Stomach (tissue), 19 donors: ENCODE results near the gene MCCD1. TPM values are rescaled to one million over a fixed set of nuclear protein-coding genes. Genes with fewer than 3 reads are reported as not detected.
A peak's percentile ranks its signal among the peaks of the same experiment; 100 is the strongest.

Source experiments
- DNase-seq, 2 donors: peaks; one replicate each; pipeline versions ENCODE4 v3.0.0 to v3.0.0-alpha.2; 2013 to 2019
- H3K27ac ChIP-seq, 5 donors: fragments of 200-600 bp in 4 of 5; sonication (generic) in 4 of 5; one replicate each; pipeline ENCODE4 v1.5.1; 2013 to 2019; ENCODE audit warnings: mild to moderate bottlenecking in 1 of 5, moderate library complexity in 1 of 5
- H3K27me3 ChIP-seq, 3 donors: fragments of 200-600 bp; sonication (generic); one replicate each; pipeline ENCODE4 v1.5.1; 2017 to 2019; ENCODE audit warnings: mixed run types in 1 of 3
- H3K36me3 ChIP-seq, 4 donors: fragments of 200-600 bp; sonication (generic); 1 replicate in 3 of 4; 2 replicates in 1 of 4; pipeline ENCODE4 v1.5.1; 2016 to 2019
- H3K4me1 ChIP-seq, 4 donors: fragments of 200-600 bp; sonication (generic); one replicate each; pipeline ENCODE4 v1.5.1; 2016 to 2019
- H3K4me3 ChIP-seq, 4 donors: fragments of 200-600 bp; sonication (generic) in 3 of 4; one replicate each; pipeline ENCODE4 v1.5.1; 2016 to 2019; ENCODE audit warnings: mild to moderate bottlenecking in 1 of 4
- H3K9me3 ChIP-seq, 4 donors: fragments of 200-600 bp; sonication (generic); one replicate each; pipeline ENCODE4 v1.5.1; 2016 to 2019
- EP300 ChIP-seq: sonication (generic); formaldehyde crosslinking; IDR thresholded peaks from one replicate; pipeline ENCODE4 v1.6.1; 2017; ENCODE audit warnings: antibody characterized with exemption
- POLR2A ChIP-seq, 4 donors: fragments of 450-650 bp; IDR thresholded peaks; one replicate each; pipeline ENCODE4 v1.6.1; 2016; ENCODE audit warnings: antibody characterized with exemption in 4 of 4, control low read depth in 2 of 4, mild to moderate bottlenecking in 1 of 4, moderate library complexity in 1 of 4
- POLR2AphosphoS5 ChIP-seq, 3 donors: sonication (generic); formaldehyde crosslinking; IDR thresholded peaks; one replicate each; pipeline ENCODE4 v1.6.1; 2016; ENCODE audit warnings: antibody characterized with exemption in 3 of 3
- WGBS, 5 donors: extraction: QIAGEN DNeasy Blood & Tissue Kit in 3 of 5; methylation state at CpG; one replicate each; pipeline versions ENCODE4 v1.1.5 to v1.1.7; 2013 to 2018; 5-methylcytosine and 5-hydroxymethylcytosine counted together
- intact Hi-C: fragments of 100-400 bp; cut with DNase I; formaldehyde crosslinking; loops from one replicate; pipeline ENCODE4 v1.15.1; 2023; ENCODE audit warnings: low total_unique reads
- long read RNA-seq, 10 donors: transcript quantifications; one replicate each; lab custom pipeline, GENCODE V29; 2026
- polyA plus RNA-seq, 3 donors: library from polyadenylated mRNA; stranded (reverse); fragments of 200-250 nt; gene quantifications; one replicate each; pipeline ENCODE4 v1.2.3, GENCODE V29; 2013
- total RNA-seq, 5 donors: library from RNA; depleted of rRNA; stranded (reverse); fragments of >200 nt; gene quantifications; one replicate each; pipeline versions ENCODE4 v1.1.0 to v1.2.3, GENCODE V29; 2014 to 2016
- TF ChIP-seq, protein P1 (sequence below), 7 experiments: fragments of 450-650 bp in 4 of 7; fragments of 200-600 bp in 3 of 7; sonication (generic) in 3 of 7; IDR thresholded peaks; one replicate each; pipeline ENCODE4 v1.5.1; 2016 to 2019; ENCODE audit warnings: antibody characterized with exemption in 7 of 7, control low read depth in 2 of 7, mild to moderate bottlenecking in 1 of 7
- donor health status: healthy with polysubstance abuse.
- donor health status: Bipolar disorder and iron deficiency.
- donor health status: healthy.

The MCCD1 gene, protein sequence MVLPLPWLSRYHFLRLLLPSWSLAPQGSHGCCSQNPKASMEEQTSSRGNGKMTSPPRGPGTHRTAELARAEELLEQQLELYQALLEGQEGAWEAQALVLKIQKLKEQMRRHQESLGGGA
- total RNA-seq (not detected), polyA plus RNA-seq (not detected)
- long read RNA-seq, donor 1: 0 reads
- long read RNA-seq, donor 2: 0 reads
- long read RNA-seq, donor 3: 0 reads
- long read RNA-seq, donor 4: 0 reads
- long read RNA-seq, donor 5: 0 reads
- long read RNA-seq, donor 6, partial matches to known transcripts: 693 of 944 reads
- long read RNA-seq, donor 6, other reads (novel, unspliced or antisense): 251 of 944 reads
- long read RNA-seq, donor 7, partial matches to known transcripts: 0 of 1 reads
- long read RNA-seq, donor 7, other reads (novel, unspliced or antisense): 0 of 1 reads
- long read RNA-seq, donor 8: 0 reads
- long read RNA-seq, donor 9: 0 reads
- long read RNA-seq, donor 10: 0 reads

DNA sequence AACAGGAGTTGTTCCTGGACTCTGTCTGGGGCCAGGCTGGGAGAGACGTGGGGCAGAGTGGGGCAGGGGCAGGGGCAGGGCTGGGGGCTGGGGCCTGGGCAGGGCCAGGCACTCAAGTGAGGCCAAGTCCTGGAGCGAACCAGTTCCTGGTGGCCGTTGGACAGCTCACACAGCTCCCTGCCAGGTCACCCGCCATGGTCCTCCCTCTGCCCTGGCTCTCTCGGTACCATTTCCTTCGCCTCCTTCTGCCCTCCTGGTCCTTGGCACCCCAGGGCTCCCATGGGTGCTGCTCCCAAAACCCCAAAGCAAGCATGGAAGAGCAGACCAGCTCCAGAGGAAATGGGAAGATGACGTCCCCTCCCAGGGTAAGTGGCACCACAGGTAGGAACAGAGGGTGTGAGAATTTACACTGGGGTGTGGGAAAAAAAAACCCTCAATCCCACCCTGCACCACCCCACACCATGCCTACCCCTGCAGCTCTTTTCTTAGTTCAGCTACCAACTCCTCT, at the start of gene MCCD1:
Gene MCCD1 (plus strand): TSS at position 142 of the 508 bp plus-strand sequence. CDS start 53 bp downstream, at position 195.
- 46 to 58% (median 53%) methylated on average over 2 to 7 of the region's 7 CpGs for WGBS, 5 donors
- TF ChIP-seq, protein P1, sequence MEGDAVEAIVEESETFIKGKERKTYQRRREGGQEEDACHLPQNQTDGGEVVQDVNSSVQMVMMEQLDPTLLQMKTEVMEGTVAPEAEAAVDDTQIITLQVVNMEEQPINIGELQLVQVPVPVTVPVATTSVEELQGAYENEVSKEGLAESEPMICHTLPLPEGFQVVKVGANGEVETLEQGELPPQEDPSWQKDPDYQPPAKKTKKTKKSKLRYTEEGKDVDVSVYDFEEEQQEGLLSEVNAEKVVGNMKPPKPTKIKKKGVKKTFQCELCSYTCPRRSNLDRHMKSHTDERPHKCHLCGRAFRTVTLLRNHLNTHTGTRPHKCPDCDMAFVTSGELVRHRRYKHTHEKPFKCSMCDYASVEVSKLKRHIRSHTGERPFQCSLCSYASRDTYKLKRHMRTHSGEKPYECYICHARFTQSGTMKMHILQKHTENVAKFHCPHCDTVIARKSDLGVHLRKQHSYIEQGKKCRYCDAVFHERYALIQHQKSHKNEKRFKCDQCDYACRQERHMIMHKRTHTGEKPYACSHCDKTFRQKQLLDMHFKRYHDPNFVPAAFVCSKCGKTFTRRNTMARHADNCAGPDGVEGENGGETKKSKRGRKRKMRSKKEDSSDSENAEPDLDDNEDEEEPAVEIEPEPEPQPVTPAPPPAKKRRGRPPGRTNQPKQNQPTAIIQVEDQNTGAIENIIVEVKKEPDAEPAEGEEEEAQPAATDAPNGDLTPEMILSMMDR (IDR thresholded peaks at IDR 0.05): no peak

DNA sequence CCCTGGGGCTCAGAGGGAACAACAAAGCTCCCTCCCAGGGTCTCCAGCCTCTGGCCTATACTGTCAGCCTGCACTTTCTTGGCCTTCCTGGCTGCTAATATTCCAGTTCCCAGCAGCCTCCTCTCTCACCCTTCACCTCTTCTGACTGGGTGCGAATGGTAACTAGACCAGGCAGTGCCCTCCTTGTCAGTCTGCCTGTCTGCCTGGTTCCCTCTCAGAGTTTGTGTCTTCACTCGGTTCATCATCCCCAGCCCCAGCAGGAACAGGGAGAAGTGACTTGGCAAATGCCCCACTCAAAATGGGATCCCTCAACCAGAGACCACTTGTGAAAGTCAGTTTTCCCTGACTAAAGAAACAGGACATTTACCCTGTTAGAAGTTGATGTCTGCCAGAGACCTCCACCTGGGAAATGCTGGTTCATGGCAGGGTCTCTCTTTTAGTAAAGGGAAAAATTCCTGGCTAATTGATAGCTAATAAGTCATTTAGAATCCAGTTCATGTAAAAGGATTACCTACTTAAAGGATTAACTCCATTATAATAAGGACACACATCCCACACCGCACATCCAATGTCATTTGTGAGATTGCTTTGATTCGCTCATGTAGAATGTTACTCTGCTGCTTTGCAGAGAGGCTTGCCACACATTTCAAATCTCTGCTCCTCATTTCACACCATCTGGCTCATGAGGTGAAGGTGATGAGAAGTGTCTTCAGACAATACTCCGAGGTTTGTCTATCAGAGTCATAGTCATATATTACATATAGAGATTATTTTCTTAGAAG, 49.4 kb upstream of the MCCD1 start:
- TF ChIP-seq POLR2AphosphoS5 (IDR thresholded peaks at IDR 0.05) (no peak), POLR2A (IDR thresholded peaks at IDR 0.05) (no peak), EP300 (no peak)
- TF ChIP-seq, protein P1 (IDR thresholded peaks at IDR 0.05): no peak
- Histone ChIP-seq H3K36me3 (no peaks in the 10 kb centered on the region), H3K27ac (no peak overlapping the region), H3K4me3 (no peak overlapping the region), H3K9me3 (no peaks in the 10 kb centered on the region), H3K4me1 (no peaks in the 10 kb centered on the region), H3K27me3 (no peaks in the 10 kb centered on the region)
- 84 to 90% (median 87%) methylated on average over 5 of the region's 5 CpGs for WGBS, 5 donors
- no peak for DNase-seq
- intact Hi-C loops: no loop called here

More for the DNA sequence above, at the start of gene MCCD1:
- Histone ChIP-seq H3K4me1 (peaks cover 0 to 12% (median 3%) of the 10 kb centered on the region in 4 donors), H3K4me3 (no peak within 1 kb of the TSS), H3K36me3 (peaks cover 41 to 47% (median 45%) of the 10 kb centered on the region in 4 donors), H3K9me3 (no peaks in the 10 kb centered on the region), H3K27me3 (no peaks in the 10 kb centered on the region), H3K27ac (peak within 1 kb of the TSS in 1 of 5 donors; percentile 17)
- intact Hi-C loops: no loop called here
- no peak for DNase-seq

DNA sequence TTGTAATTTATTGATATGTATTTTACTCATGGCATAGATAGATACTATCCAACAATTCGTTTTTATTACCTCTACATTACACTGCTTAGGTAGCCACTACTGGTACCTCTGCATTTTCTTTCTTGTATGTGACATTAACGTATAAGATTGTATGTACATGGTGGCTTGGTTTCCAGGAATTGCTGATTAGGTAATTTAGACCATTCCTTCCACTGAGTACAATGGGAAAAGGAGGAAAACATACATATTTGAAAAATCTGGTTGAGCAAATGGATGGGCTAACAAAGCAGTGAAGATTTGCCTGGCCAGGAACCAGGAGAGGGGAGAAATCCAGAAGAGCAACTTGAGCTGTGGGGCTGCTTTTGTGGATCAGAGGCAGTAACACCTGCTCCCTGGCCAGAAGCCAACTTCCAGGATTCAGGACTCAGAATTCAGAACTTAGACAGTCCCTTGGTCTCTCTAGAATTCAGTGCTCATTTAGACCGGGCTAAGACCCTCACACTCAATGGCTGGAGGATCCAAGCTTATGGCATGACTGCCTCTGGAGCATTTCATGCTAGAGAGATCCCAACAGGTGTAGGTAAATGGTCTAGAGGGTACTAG, 48.7 kb upstream of the MCCD1 start:
- intact Hi-C loops: no loop called here

More for the DNA sequence above, 48.7 kb upstream of the MCCD1 start:
- no peak for DNase-seq
- Histone ChIP-seq H3K27me3 (no peaks in the 10 kb centered on the region), H3K9me3 (no peaks in the 10 kb centered on the region), H3K4me3 (no peak overlapping the region), H3K4me1 (no peaks in the 10 kb centered on the region), H3K27ac (no peak overlapping the region), H3K36me3 (no peaks in the 10 kb centered on the region)
- TF ChIP-seq EP300: no peak
- TF ChIP-seq, protein P1 (IDR thresholded peaks at IDR 0.05): no peak
- no peak for TF ChIP-seq POLR2AphosphoS5 (IDR thresholded peaks at IDR 0.05)
- TF ChIP-seq POLR2A (IDR thresholded peaks at IDR 0.05): no peak
- WGBS, 5 donors: 42 to 60% (median 50%) methylated on average over 3 of the region's 3 CpGs
